DND-41 (cell line): ENCODE results near the gene KIAA0753.

Source experiments
- ATAC-seq: fragments of 200-7000 bp; cut with Tn5 transposase; 3 replicates; pipeline ENCODE4 v1.9.1; 2021; ENCODE audit warnings: low read depth; ENCODE audit not compliant: insufficient read depth
- DNase-seq: peaks from one replicate; pipeline ENCODE4 v3.0.0-alpha.2; 2020
- H2AFZ ChIP-seq: 2 replicates; pipeline ENCODE4 v1.6.0; 2012; ENCODE audit warnings: low read depth, low read length
- H3K27ac ChIP-seq: 2 replicates; pipeline ENCODE4 v1.5.1; 2012; ENCODE audit warnings: low read length, inconsistent platforms
- H3K27me3 ChIP-seq: fragments of 200-600 bp; sonication (generic); 2 replicates; pipeline ENCODE4 v1.6.0; 2012; ENCODE audit warnings: low read length, mild to moderate bottlenecking, inconsistent platforms; ENCODE audit not compliant: insufficient read depth, poor library complexity
- H3K36me3 ChIP-seq: 2 replicates; pipeline ENCODE4 v1.5.1; 2012; ENCODE audit warnings: low read length, inconsistent platforms; ENCODE audit not compliant: insufficient read depth
- H3K4me1 ChIP-seq: 2 replicates; pipeline ENCODE4 v1.5.1; 2012; ENCODE audit warnings: mild to moderate bottlenecking, low read length; ENCODE audit not compliant: insufficient read depth
- H3K4me2 ChIP-seq: 2 replicates; pipeline ENCODE4 v1.6.0; 2012; ENCODE audit warnings: mild to moderate bottlenecking, moderate library complexity, low read length, inconsistent platforms; ENCODE audit not compliant: insufficient read depth
- H3K4me3 ChIP-seq, 2 experiments: fragments of 200-600 bp in 1 of 2; shearing (Covaris generic) in 1 of 2; 2 replicates each; pipeline ENCODE4 v1.5.1; 2012 to 2016; ENCODE audit warnings: inconsistent platforms in 2 of 2, low read length in 2 of 2, mild to moderate bottlenecking in 2 of 2, low read depth in 1 of 2, moderate library complexity in 1 of 2
- H3K79me2 ChIP-seq: 2 replicates; pipeline ENCODE4 v1.6.0; 2012; ENCODE audit warnings: low read length, inconsistent platforms; ENCODE audit not compliant: insufficient read depth
- H3K9ac ChIP-seq: 2 replicates; pipeline ENCODE4 v1.6.0; 2012; ENCODE audit warnings: low read depth, mild to moderate bottlenecking, inconsistent platforms, low read length, moderate library complexity
- H3K9me3 ChIP-seq: 2 replicates; pipeline ENCODE4 v1.5.1; 2012; ENCODE audit warnings: low read length, moderate library complexity, mild to moderate bottlenecking, inconsistent platforms; ENCODE audit not compliant: insufficient read depth, severe bottlenecking
- H4K20me1 ChIP-seq: 2 replicates; pipeline ENCODE4 v1.6.0; 2012; ENCODE audit warnings: low read length; ENCODE audit not compliant: insufficient read depth
- EZH2 ChIP-seq: IDR thresholded peaks from 3 replicates; pipeline ENCODE4 v1.6.1; 2012; ENCODE audit warnings: borderline replicate concordance, low read depth, mild to moderate bottlenecking, moderate library complexity, low read length, inconsistent platforms; ENCODE audit not compliant: severe bottlenecking
- TF ChIP-seq, protein P1 (sequence below): IDR thresholded peaks from 2 replicates; pipeline ENCODE4 v1.5.1; 2012; ENCODE audit warnings: borderline replicate concordance, low read length, moderate library complexity, mild to moderate bottlenecking; ENCODE audit not compliant: poor library complexity, severe bottlenecking; ENCODE audit errors: extremely low read depth

KIAA0753 gene

DNA sequence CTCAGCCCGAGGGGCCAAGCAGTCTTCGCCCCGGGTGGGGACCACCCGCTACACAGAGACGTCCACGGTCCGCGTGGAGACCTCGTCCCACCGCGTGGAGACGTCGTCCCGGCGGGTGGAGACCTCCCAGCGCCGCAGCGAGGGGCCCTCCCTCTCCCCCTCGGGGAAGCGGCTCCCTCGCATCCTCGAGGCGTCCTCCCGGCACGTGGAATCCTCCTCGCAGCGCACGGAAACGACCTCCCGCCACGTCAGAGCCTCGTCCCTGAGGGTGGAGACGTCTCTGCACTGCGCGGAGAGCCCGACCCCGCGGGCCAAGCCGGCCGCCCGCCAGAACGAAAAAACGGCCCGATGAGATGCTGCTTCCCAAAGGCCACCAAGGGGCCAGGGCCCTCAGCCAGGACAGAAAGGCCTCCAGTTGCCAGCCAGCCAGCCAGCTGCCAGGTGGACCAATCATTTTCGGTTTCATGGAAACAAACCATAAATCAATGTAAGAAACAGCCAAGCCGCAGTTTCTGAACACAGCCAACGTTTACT, 11.5 kb upstream of the KIAA0753 start:
- H4K20me1 ChIP-seq, result peaks cover 22% of the 10 kb centered on the region; the same call in 1 of the 2 replicates
- peak overlapping the region; percentile 79 for H3K27ac ChIP-seq
- DNase-seq (peak; percentile 32), ATAC-seq (peak; percentile 7; the same call in 2 of the 3 replicates)
- peaks cover 48% of the 10 kb centered on the region for H3K79me2 ChIP-seq
- H2AFZ ChIP-seq, result peak overlapping the region; percentile 89
- no peaks in the 10 kb centered on the region for H3K9me3 ChIP-seq
- peak overlapping the region; percentile 69 for H3K9ac ChIP-seq
- peak overlapping the region; percentile 84 to 88; a peak in 3 of 4 replicates for H3K4me3 ChIP-seq
- H3K4me2 ChIP-seq, result peak overlapping the region; percentile 95
- H3K4me1 ChIP-seq, result peaks cover 56% of the 10 kb centered on the region
- peaks cover 4% of the 10 kb centered on the region for H3K27me3 ChIP-seq
- TF ChIP-seq, protein P1, sequence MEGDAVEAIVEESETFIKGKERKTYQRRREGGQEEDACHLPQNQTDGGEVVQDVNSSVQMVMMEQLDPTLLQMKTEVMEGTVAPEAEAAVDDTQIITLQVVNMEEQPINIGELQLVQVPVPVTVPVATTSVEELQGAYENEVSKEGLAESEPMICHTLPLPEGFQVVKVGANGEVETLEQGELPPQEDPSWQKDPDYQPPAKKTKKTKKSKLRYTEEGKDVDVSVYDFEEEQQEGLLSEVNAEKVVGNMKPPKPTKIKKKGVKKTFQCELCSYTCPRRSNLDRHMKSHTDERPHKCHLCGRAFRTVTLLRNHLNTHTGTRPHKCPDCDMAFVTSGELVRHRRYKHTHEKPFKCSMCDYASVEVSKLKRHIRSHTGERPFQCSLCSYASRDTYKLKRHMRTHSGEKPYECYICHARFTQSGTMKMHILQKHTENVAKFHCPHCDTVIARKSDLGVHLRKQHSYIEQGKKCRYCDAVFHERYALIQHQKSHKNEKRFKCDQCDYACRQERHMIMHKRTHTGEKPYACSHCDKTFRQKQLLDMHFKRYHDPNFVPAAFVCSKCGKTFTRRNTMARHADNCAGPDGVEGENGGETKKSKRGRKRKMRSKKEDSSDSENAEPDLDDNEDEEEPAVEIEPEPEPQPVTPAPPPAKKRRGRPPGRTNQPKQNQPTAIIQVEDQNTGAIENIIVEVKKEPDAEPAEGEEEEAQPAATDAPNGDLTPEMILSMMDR, result no peak
- no peak for TF ChIP-seq EZH2
- H3K36me3 ChIP-seq, result peaks cover 28% of the 10 kb centered on the region

DNA sequence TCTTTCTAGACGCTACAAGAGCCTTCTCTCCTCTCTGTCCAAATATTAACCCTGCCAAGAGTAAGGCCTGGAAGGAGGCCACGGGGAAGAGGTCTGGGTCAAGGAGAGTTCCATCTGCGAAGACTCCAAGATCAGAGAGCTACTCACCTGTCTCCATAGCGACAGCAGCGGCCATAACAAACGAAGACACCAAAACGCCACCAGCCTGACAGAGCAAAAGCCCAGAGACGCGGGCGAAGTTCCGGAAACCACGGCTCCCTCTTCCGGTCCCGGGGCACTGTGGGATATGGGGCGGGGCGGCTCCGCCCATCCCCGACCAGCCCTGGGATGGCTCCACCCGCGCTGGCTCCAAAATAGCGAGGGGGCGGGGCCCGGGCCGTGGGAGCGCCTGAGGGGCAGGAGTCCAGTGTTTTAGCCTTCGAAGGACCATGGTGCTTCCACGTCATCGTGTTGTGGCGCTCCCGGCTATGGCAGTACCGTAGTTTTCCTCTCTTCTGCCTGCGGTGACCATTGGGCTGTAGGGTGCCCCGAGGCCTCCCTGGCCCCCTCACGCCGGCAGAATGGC, 10.9 kb upstream of the KIAA0753 start, which contains the start of the genes C17orf100 and MED31:
C17orf100 (plus strand) TSS at position 409 of the 565 bp plus-strand sequence; CDS start at position 561, 152 bp downstream.
MED31 (minus strand) TSS at position 252 of the 565 bp plus-strand sequence; CDS start at position 175, 77 bp downstream.
- H3K27ac ChIP-seq, result peak within 1 kb of the TSS; percentile 87
- no peak for TF ChIP-seq EZH2
- TF ChIP-seq, protein P1, result no peak
- peaks cover 4% of the 10 kb centered on the region for H3K27me3 ChIP-seq
- H3K79me2 ChIP-seq, result peaks cover 51% of the 10 kb centered on the region
- ATAC-seq (peak; percentile 99), DNase-seq (peak; percentile 94)
- H3K4me1 ChIP-seq, result peaks cover 56% of the 10 kb centered on the region
- H3K4me3 ChIP-seq, result peak within 1 kb of the TSS; percentile 84 to 88
- H3K9me3 ChIP-seq, result no peaks in the 10 kb centered on the region
- peak within 1 kb of the TSS; percentile 89 for H2AFZ ChIP-seq
- H3K4me2 ChIP-seq, result peak within 1 kb of the TSS; percentile 95
- peak within 1 kb of the TSS; percentile 69 for H3K9ac ChIP-seq
- peaks cover 22% of the 10 kb centered on the region; the same call in 1 of the 2 replicates for H4K20me1 ChIP-seq
- H3K36me3 ChIP-seq, result peaks cover 28% of the 10 kb centered on the region

DNA sequence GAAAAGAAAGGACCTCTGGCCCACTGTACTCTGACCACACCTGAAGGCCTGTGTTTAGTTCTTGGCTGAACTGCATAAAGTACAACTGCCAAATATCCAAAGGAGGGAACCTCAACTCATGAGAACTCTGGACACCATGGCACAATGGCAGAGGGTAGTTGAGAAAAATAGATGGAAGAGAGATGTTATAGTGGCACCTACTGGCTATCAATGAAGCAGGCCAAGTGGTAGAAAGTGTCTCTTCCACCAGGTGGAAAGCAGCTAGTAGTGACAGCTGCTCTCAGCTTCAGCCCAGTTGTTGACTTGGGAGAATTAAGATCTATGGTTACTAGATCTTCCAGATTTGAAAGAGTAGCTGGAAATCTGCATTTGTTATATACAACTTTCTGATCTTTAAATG, 7.7 kb upstream of the KIAA0753 start:
- Histone ChIP-seq H3K79me2 (peaks cover 79% of the 10 kb centered on the region), H3K27me3 (no peaks in the 10 kb centered on the region), H4K20me1 (peaks cover 34% of the 10 kb centered on the region; the same call in 1 of the 2 replicates), H3K9ac (no peak overlapping the region), H3K4me2 (peak overlapping the region; percentile 14; the same call in 1 of the 2 replicates), H3K27ac (no peak overlapping the region), H3K4me3 (no peak overlapping the region), H3K36me3 (peaks cover 56% of the 10 kb centered on the region), H3K9me3 (no peaks in the 10 kb centered on the region), H3K4me1 (peaks cover 57% of the 10 kb centered on the region), H2AFZ (no peak overlapping the region)
- no peak for DNase-seq
- TF ChIP-seq, protein P1, result peak; percentile 51
- TF ChIP-seq EZH2, result no peak
- no peak for ATAC-seq
